CD4-positive, alpha-beta T cell treated with Interleukin-21 for 1 hour (primary cell): ENCODE data around the gene TBCEL.

ENCODE experiments used
- DNase-seq: peaks from one replicate; pipeline ENCODE4 v3.0.0-alpha.2; 2020

Gene TBCEL

GRCh38 chr11:121067026-121067425 lies 43.1 kb downstream of the TBCEL start:
- DNase-seq = no peak

GRCh38 chr11:121067453-121067852 lies 43.6 kb downstream of the TBCEL start:
- no peak for DNase-seq

- DNase-seq = no peak
These were observed 44.2 kb downstream of the TBCEL start for GRCh38 chr11:121067962-121068647.

GRCh38 chr11:121068787-121069186 lies 44.9 kb downstream of the TBCEL start:
- no peak for DNase-seq

- DNase-seq = no peak
These were observed 47.3 kb downstream of the TBCEL start for GRCh38 chr11:121070951-121071845.

- no peak for DNase-seq
These were observed 48.0 kb downstream of the TBCEL start for GRCh38 chr11:121071846-121072450.

- no peak for DNase-seq
These were observed 57.4 kb downstream of the TBCEL start for GRCh38 chr11:121081321-121081720.

GRCh38 chr11:121082219-121082618 lies 58.3 kb downstream of the TBCEL start:
- no peak for DNase-seq

- no peak for DNase-seq
These were observed 58.8 kb downstream of the TBCEL start for GRCh38 chr11:121082670-121083069.

GRCh38 chr11:121086866-121087265 lies 63.0 kb downstream of the TBCEL start:
- no peak for DNase-seq

- no peak for DNase-seq
These were observed 65.7 kb downstream of the TBCEL start for GRCh38 chr11:121089566-121089965.

- DNase-seq = no peak
These were observed 66.3 kb downstream of the TBCEL start for GRCh38 chr11:121090145-121090721.

- DNase-seq = no peak
These were observed 67.7 kb downstream of the TBCEL start for GRCh38 chr11:121091492-121092152.

GRCh38 chr11:121095561-121095960 lies 71.7 kb downstream of the TBCEL start:
- DNase-seq = no peak

GRCh38 chr11:121099364-121099763 lies 75.5 kb downstream of the TBCEL start:
- DNase-seq = no peak

GRCh38 chr11:121099885-121100284 lies 76.0 kb downstream of the TBCEL start:
- DNase-seq = no peak

GRCh38 chr11:121100943-121101342 lies 77.0 kb downstream of the TBCEL start, which contains the start of gene TECTA:
Gene TECTA (plus strand): TSS chr11:121101243. CDS start chr11:121102666, 1,423 bp downstream.
- no peak for DNase-seq

- no peak for DNase-seq
These were observed 80.4 kb downstream of the TBCEL start for GRCh38 chr11:121104312-121104762.

- DNase-seq = no peak
These were observed 81.2 kb downstream of the TBCEL start for GRCh38 chr11:121105063-121105480.

GRCh38 chr11:121105481-121106195 lies 81.7 kb downstream of the TBCEL start:
- DNase-seq = no peak

GRCh38 chr11:121106812-121107211 lies 82.9 kb downstream of the TBCEL start:
- no peak for DNase-seq

GRCh38 chr11:121108413-121108812 lies 84.5 kb downstream of the TBCEL start:
- no peak for DNase-seq
